Neuronal stem cell (in vitro differentiated cells): ENCODE measurements around the gene POLR1E.

Experiments used
- DNase-seq: peaks from one replicate; pipeline ENCODE4 v3.0.0-alpha.2; 2013; ENCODE audit warnings: low spot score
- H2AFZ ChIP-seq: one replicate; pipeline ENCODE4 v1.6.1; 2013; ENCODE audit warnings: mild to moderate bottlenecking, low read length, inconsistent platforms
- H2AK5ac ChIP-seq: 2 replicates; pipeline ENCODE4 v1.6.1; 2013; ENCODE audit warnings: low read depth, mild to moderate bottlenecking, inconsistent platforms, low read length, moderate library complexity, mixed read lengths
- H2BK120ac ChIP-seq: 2 replicates; pipeline ENCODE4 v1.6.1; 2013; ENCODE audit warnings: low read depth, mild to moderate bottlenecking, inconsistent platforms, low read length, moderate library complexity, mixed read lengths
- H2BK12ac ChIP-seq: one replicate; pipeline ENCODE4 v1.6.1; 2013; ENCODE audit warnings: low read length, inconsistent platforms
- H2BK15ac ChIP-seq: 2 replicates; pipeline ENCODE4 v1.6.1; 2013; ENCODE audit warnings: mild to moderate bottlenecking, low read length, inconsistent platforms, mixed read lengths
- H2BK5ac ChIP-seq: one replicate; pipeline ENCODE4 v1.6.1; 2013; ENCODE audit warnings: inconsistent platforms, mild to moderate bottlenecking, low read length, moderate library complexity
- H3K14ac ChIP-seq: one replicate; pipeline ENCODE4 v1.6.1; 2013; ENCODE audit warnings: low read length, inconsistent platforms
- H3K18ac ChIP-seq: 2 replicates; pipeline ENCODE4 v1.6.1; 2013; ENCODE audit warnings: low read length, inconsistent platforms
- H3K23ac ChIP-seq: 2 replicates; pipeline ENCODE4 v1.6.1; 2013; ENCODE audit warnings: low read depth, mild to moderate bottlenecking, mixed read lengths, low read length, inconsistent platforms; ENCODE audit not compliant: poor library complexity
- H3K27ac ChIP-seq: replicated peaks from 3 replicates; pipeline ENCODE4 v1.5.1; 2013; ENCODE audit warnings: low read length, inconsistent platforms
- H3K27me3 ChIP-seq, 3 experiments: 2 replicates each; pipeline ENCODE4 v1.6.1; 2013; ENCODE audit warnings: low read length in 3 of 3, mild to moderate bottlenecking in 2 of 3, inconsistent platforms in 1 of 3, low read depth in 1 of 3, mixed read lengths in 1 of 3, moderate library complexity in 1 of 3; ENCODE audit not compliant: control insufficient read depth in 3 of 3, insufficient read depth in 3 of 3
- H3K36me3 ChIP-seq, 2 donors: replicated peaks in 1 of 2; 2 replicates each; pipeline ENCODE4 v1.6.1; 2013; ENCODE audit warnings: low read length in 2 of 2; ENCODE audit not compliant: control insufficient read depth in 2 of 2, insufficient read depth in 2 of 2
- H3K4ac ChIP-seq: 2 replicates; pipeline ENCODE4 v1.6.1; 2013; ENCODE audit warnings: inconsistent platforms, mild to moderate bottlenecking, low read length, moderate library complexity
- H3K4me1 ChIP-seq, 2 donors: 1 replicate in 1 of 2; 2 replicates in 1 of 2; pipeline ENCODE4 v1.6.1; 2013; ENCODE audit warnings: low read length in 2 of 2, low read depth in 1 of 2; ENCODE audit not compliant: control insufficient read depth in 2 of 2, insufficient read depth in 1 of 2
- H3K4me2 ChIP-seq: one replicate; pipeline ENCODE4 v1.6.1; 2013; ENCODE audit warnings: mild to moderate bottlenecking, low read length, inconsistent platforms; ENCODE audit not compliant: insufficient read depth, poor library complexity, severe bottlenecking
- H3K4me3 ChIP-seq, 2 donors: 2 replicates each; pipeline ENCODE4 v1.5.1; 2013; ENCODE audit warnings: low read length in 2 of 2, mild to moderate bottlenecking in 2 of 2, inconsistent platforms in 1 of 2, moderate library complexity in 1 of 2
- H3K79me1 ChIP-seq: one replicate; pipeline ENCODE4 v1.6.1; 2013; ENCODE audit warnings: low read depth, mild to moderate bottlenecking, inconsistent platforms, low read length, moderate library complexity
- H3K9ac ChIP-seq: one replicate; pipeline ENCODE4 v1.6.1; 2013; ENCODE audit warnings: mild to moderate bottlenecking, low read depth, low read length, inconsistent platforms; ENCODE audit not compliant: poor library complexity
- H3K9me3 ChIP-seq, 2 donors: replicated peaks in 1 of 2; 2 replicates each; pipeline versions ENCODE3 to v1.6.1; 2013; ENCODE audit warnings: low read length in 2 of 2, mild to moderate bottlenecking in 2 of 2, inconsistent platforms in 1 of 2, low read depth in 1 of 2, mixed read lengths in 1 of 2, moderate library complexity in 1 of 2; ENCODE audit not compliant: control insufficient read depth in 2 of 2, insufficient read depth in 1 of 2
- H4K8ac ChIP-seq: one replicate; pipeline ENCODE4 v1.6.1; 2013; ENCODE audit warnings: low read depth, mild to moderate bottlenecking, inconsistent platforms, low read length, moderate library complexity
- H4K91ac ChIP-seq: one replicate; pipeline ENCODE4 v1.6.1; 2013; ENCODE audit warnings: low read length, low read depth, mild to moderate bottlenecking, inconsistent platforms; ENCODE audit not compliant: poor library complexity
- WGBS, 2 donors: extraction: QIAGEN DNeasy Blood & Tissue Kit; methylation state at CpG; one replicate each; pipeline ENCODE4 v1.1.7; 2013; ENCODE audit warnings: missing lambda C conversion rate in 2 of 2, mixed read lengths in 1 of 2; ENCODE audit not compliant: insufficient read length in 2 of 2, insufficient replicate concordance in 1 of 2; ENCODE audit errors: extremely low coverage in 2 of 2; 5-methylcytosine and 5-hydroxymethylcytosine counted together

Gene POLR1E

GRCh38 chr9:37480759-37481158 is 5.0 kb upstream of the POLR1E start:
- Histone ChIP-seq H2BK15ac (no peak overlapping the region), H3K4ac (no peak overlapping the region), H4K8ac (no peak overlapping the region), H3K36me3 (no peaks in the 10 kb centered on the region), H2BK12ac (no peak overlapping the region), H3K27ac (no peak overlapping the region), H3K23ac (no peak overlapping the region), H3K14ac (no peak overlapping the region), H3K9ac (no peak overlapping the region), H3K4me2 (no peak overlapping the region), H3K27me3 (no peaks in the 10 kb centered on the region), H2BK120ac (no peak overlapping the region), H3K18ac (no peak overlapping the region), H3K9me3 (no peaks in the 10 kb centered on the region), H2AFZ (no peak overlapping the region), H2AK5ac (no peak overlapping the region), H3K4me3 (no peak overlapping the region), H2BK5ac (no peak overlapping the region), H4K91ac (no peak overlapping the region), H3K79me1 (no peaks in the 10 kb centered on the region), H3K4me1 (peaks cover 3 to 5% of the 10 kb centered on the region in 2 donors)
- no peak for DNase-seq
- WGBS, 2 donors: no CpG with 5 or more reads among the region's 3 CpGs

GRCh38 chr9:37486256-37486615 is 488 bp downstream of the POLR1E start:
- H3K23ac ChIP-seq: no peak overlapping the region
- no peaks in the 10 kb centered on the region for H3K9me3 ChIP-seq
- H3K27me3 ChIP-seq: no peaks in the 10 kb centered on the region
- no peak for DNase-seq
- no peak overlapping the region for H3K14ac ChIP-seq
- H2BK12ac ChIP-seq: no peak overlapping the region
- peak overlapping the region; percentile 87 for H3K4me2 ChIP-seq
- H2BK5ac ChIP-seq: no peak overlapping the region
- no peak overlapping the region for H2BK120ac ChIP-seq
- H2BK15ac ChIP-seq: no peak overlapping the region
- no peak overlapping the region for H3K4ac ChIP-seq
- no peak overlapping the region for H3K27ac ChIP-seq
- no peak overlapping the region for H4K91ac ChIP-seq
- H2AFZ ChIP-seq: peak overlapping the region; percentile 98
- H3K18ac ChIP-seq: peak overlapping the region; percentile 89
- WGBS, 2 donors: no CpG with 5 or more reads among the region's 7 CpGs
- H3K36me3 ChIP-seq: peaks cover 9 to 39% of the 10 kb centered on the region in 2 donors
- H3K4me1 ChIP-seq: peaks cover 13 to 15% of the 10 kb centered on the region in 2 donors
- peaks cover 2% of the 10 kb centered on the region for H3K79me1 ChIP-seq
- H3K9ac ChIP-seq: peak overlapping the region; percentile 89
- peak overlapping the region; percentile 88 to 91 for H3K4me3 ChIP-seq
- no peak overlapping the region for H4K8ac ChIP-seq
- no peak overlapping the region for H2AK5ac ChIP-seq

GRCh38 chr9:37486616-37487548 is 1.1 kb downstream of the POLR1E start:
- H3K27ac ChIP-seq: no peak overlapping the region

DNA sequence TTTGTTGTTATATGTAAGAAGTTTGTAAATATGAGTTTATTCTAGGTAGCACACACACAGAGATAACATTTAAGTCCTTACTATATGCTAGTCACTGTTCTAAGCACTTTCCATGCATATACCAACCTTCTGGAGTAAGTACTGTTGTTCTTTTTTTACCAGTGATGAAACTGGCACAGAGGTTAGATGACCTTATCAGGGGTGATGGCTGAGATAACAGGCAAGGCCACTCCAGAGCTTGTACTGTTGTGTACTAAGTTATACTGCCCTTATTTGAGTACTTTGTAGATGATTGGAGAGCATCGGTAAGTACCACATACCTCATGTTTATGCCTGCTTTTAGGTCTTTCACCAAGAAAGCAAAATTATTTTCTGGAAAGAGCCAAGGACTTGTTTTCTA is 6.2 kb downstream of the POLR1E start:
- Histone ChIP-seq H3K4me2 (no peak overlapping the region), H4K91ac (no peak overlapping the region), H3K4me3 (no peak overlapping the region), H3K36me3 (peaks cover 40 to 95% of the 10 kb centered on the region in 2 donors), H3K4me1 (peaks cover 3 to 7% of the 10 kb centered on the region in 2 donors), H2BK120ac (no peak overlapping the region), H3K23ac (no peak overlapping the region), H3K18ac (no peak overlapping the region), H3K14ac (no peak overlapping the region), H3K79me1 (peaks cover 2% of the 10 kb centered on the region), H2BK15ac (no peak overlapping the region), H3K9me3 (no peaks in the 10 kb centered on the region), H3K27me3 (no peaks in the 10 kb centered on the region), H2AK5ac (no peak overlapping the region), H2BK5ac (no peak overlapping the region), H3K27ac (no peak overlapping the region), H3K9ac (no peak overlapping the region), H2BK12ac (no peak overlapping the region), H2AFZ (no peak overlapping the region), H3K4ac (no peak overlapping the region), H4K8ac (no peak overlapping the region)
- WGBS, 2 donors: no CpG with 5 or more reads among the region's 1 CpG
- DNase-seq: no peak

More at GRCh38 chr9:37486616-37487548, 1.1 kb downstream of the POLR1E start:
- Histone ChIP-seq H3K79me1 (peaks cover 2% of the 10 kb centered on the region), H3K14ac (no peak overlapping the region), H3K4me1 (peaks cover 13 to 15% of the 10 kb centered on the region in 2 donors), H3K4me2 (peak overlapping the region; percentile 87), H2AK5ac (no peak overlapping the region), H2AFZ (peak overlapping the region; percentile 98), H3K9ac (peak overlapping the region; percentile 89), H3K27me3 (no peaks in the 10 kb centered on the region), H3K36me3 (peaks cover 9 to 46% of the 10 kb centered on the region in 2 donors), H3K23ac (no peak overlapping the region), H3K4ac (no peak overlapping the region), H2BK5ac (no peak overlapping the region), H4K91ac (no peak overlapping the region), H2BK15ac (no peak overlapping the region), H2BK12ac (no peak overlapping the region), H3K4me3 (peak overlapping the region; percentile 88 to 91), H3K18ac (no peak overlapping the region), H4K8ac (no peak overlapping the region), H2BK120ac (no peak overlapping the region), H3K9me3 (no peaks in the 10 kb centered on the region)
- WGBS, 2 donors: no CpG with 5 or more reads among the region's 7 CpGs
- DNase-seq: no peak
